HepG2 (cell line): Measurements from ENCODE around the gene SUSD6. TPM values are rescaled to one million over a fixed set of nuclear protein-coding genes. Genes with fewer than 3 reads are reported as not detected.

Experiments used
- AKAP8 ChIP-seq: sonication (generic); formaldehyde crosslinking; IDR thresholded peaks from 2 replicates; pipeline ENCODE4 v1.5.1; 2020; ENCODE audit warnings: mild to moderate bottlenecking, missing genetic modification reagents
- ARID4A ChIP-seq: sonication (generic); formaldehyde crosslinking; IDR thresholded peaks from 2 replicates; pipeline ENCODE4 v1.5.0; 2020; ENCODE audit warnings: mild to moderate bottlenecking, missing genetic modification reagents, borderline replicate concordance
- GABPB1 ChIP-seq: IDR thresholded peaks from 2 replicates; pipeline ENCODE4 v1.6.1; 2016; ENCODE audit warnings: mild to moderate bottlenecking, missing genetic modification reagents, moderate library complexity, missing compliant biosample characterization
- GATAD2A ChIP-seq: IDR thresholded peaks from 2 replicates; pipeline ENCODE4 v1.6.1; 2016
- GPN1 ChIP-seq: sonication (generic); formaldehyde crosslinking; IDR thresholded peaks from 2 replicates; pipeline ENCODE4 v1.5.1; 2020; ENCODE audit warnings: missing genetic modification reagents, borderline replicate concordance
- HDAC1 ChIP-seq: sonication (generic); formaldehyde crosslinking; IDR thresholded peaks from 2 replicates; pipeline ENCODE4 v1.5.1; 2020; ENCODE audit warnings: mild to moderate bottlenecking, missing genetic modification reagents
- MXD3 ChIP-seq: IDR thresholded peaks from 2 replicates; pipeline ENCODE4 v1.6.1; 2016; ENCODE audit warnings: mild to moderate bottlenecking, missing biosample characterization, missing genetic modification reagents
- MZF1 ChIP-seq: sonication (generic); formaldehyde crosslinking; IDR thresholded peaks from 2 replicates; pipeline ENCODE4 v1.8.1; 2023; ENCODE audit warnings: mild to moderate bottlenecking, missing genetic modification reagents, borderline replicate concordance
- TRIM24 ChIP-seq: sonication (generic); formaldehyde crosslinking; IDR thresholded peaks from 2 replicates; pipeline ENCODE4 v1.8.0; 2022; ENCODE audit warnings: mild to moderate bottlenecking, missing genetic modification reagents
- U2AF2 ChIP-seq: fragments of 200-400 bp; formaldehyde crosslinking; IDR thresholded peaks from 2 replicates; pipeline ENCODE4 v1.6.1; 2017; ENCODE audit warnings: low read depth, mild to moderate bottlenecking, low read length
- ZNF253 ChIP-seq: sonication (generic); formaldehyde crosslinking; IDR thresholded peaks from 2 replicates; pipeline ENCODE4 v1.8.0; 2022; ENCODE audit warnings: mild to moderate bottlenecking, missing genetic modification reagents, borderline replicate concordance
- ZNF562 ChIP-seq: sonication (generic); formaldehyde crosslinking; IDR thresholded peaks from 2 replicates; pipeline ENCODE4 v1.8.0; 2022; ENCODE audit warnings: missing genetic modification reagents, borderline replicate concordance
- ZNF589 ChIP-seq: sonication (generic); formaldehyde crosslinking; conservative IDR thresholded peaks from 2 replicates; pipeline ENCODE4 v1.8.0; 2022; ENCODE audit warnings: mild to moderate bottlenecking, moderate library complexity, missing genetic modification reagents
- ZNF605 ChIP-seq: sonication (generic); formaldehyde crosslinking; IDR thresholded peaks from 2 replicates; pipeline ENCODE4 v1.8.0; 2022; ENCODE audit warnings: mild to moderate bottlenecking, missing genetic modification reagents
- ZNF619 ChIP-seq: sonication (generic); formaldehyde crosslinking; IDR thresholded peaks from 2 replicates; pipeline ENCODE4 v1.4.0; 2020; ENCODE audit warnings: mild to moderate bottlenecking, missing genetic modification reagents
- ZNF646 ChIP-seq: sonication (generic); formaldehyde crosslinking; IDR thresholded peaks from 2 replicates; pipeline ENCODE4 v1.9.0; 2021; ENCODE audit warnings: mild to moderate bottlenecking, missing genetic modification reagents
- ZNF660 ChIP-seq: sonication (generic); formaldehyde crosslinking; IDR thresholded peaks from 2 replicates; pipeline ENCODE4 v1.5.1; 2020; ENCODE audit warnings: mild to moderate bottlenecking, low read depth, missing genetic modification reagents, borderline replicate concordance
- ZNF816 ChIP-seq: sonication (generic); formaldehyde crosslinking; IDR thresholded peaks from 2 replicates; pipeline ENCODE4 v1.8.0; 2022; ENCODE audit warnings: missing genetic modification reagents, mild to moderate bottlenecking, borderline replicate concordance
- polyA plus RNA-seq, 8 experiments: library from polyadenylated mRNA; depleted of rRNA in 3 of 8; stranded (reverse) in 7 of 8; unstranded in 1 of 8; fragments of >200 nt; fragmentation: Illumina TruSeq in 4 of 8; extraction: Trizol in 4 of 8; gene quantifications; 2 replicates each; pipeline versions ENCODE4 v1.2.1 to v1.2.3, GENCODE V29; 2011 to 2016; ENCODE audit warnings: low read depth in 4 of 8, missing spikeins in 1 of 8, mixed read lengths in 1 of 8; ENCODE audit not compliant: insufficient read depth in 1 of 8
- total RNA-seq, 5 experiments: library from RNA; depleted of rRNA; stranded (reverse); fragments of >200 nt; fragmentation: Illumina TruSeq; extraction: Trizol; gene quantifications; 2 replicates each; pipeline ENCODE4 v1.2.3, GENCODE V29; 2016; ENCODE audit warnings: low read depth in 1 of 5

Gene SUSD6
- total and polyA plus RNA-seq, 2 of the 13 experiments (the other 11 are each of a cell fraction or from before 2014, with no cell fraction given), result 7.2 to 7.4 TPM

DNA sequence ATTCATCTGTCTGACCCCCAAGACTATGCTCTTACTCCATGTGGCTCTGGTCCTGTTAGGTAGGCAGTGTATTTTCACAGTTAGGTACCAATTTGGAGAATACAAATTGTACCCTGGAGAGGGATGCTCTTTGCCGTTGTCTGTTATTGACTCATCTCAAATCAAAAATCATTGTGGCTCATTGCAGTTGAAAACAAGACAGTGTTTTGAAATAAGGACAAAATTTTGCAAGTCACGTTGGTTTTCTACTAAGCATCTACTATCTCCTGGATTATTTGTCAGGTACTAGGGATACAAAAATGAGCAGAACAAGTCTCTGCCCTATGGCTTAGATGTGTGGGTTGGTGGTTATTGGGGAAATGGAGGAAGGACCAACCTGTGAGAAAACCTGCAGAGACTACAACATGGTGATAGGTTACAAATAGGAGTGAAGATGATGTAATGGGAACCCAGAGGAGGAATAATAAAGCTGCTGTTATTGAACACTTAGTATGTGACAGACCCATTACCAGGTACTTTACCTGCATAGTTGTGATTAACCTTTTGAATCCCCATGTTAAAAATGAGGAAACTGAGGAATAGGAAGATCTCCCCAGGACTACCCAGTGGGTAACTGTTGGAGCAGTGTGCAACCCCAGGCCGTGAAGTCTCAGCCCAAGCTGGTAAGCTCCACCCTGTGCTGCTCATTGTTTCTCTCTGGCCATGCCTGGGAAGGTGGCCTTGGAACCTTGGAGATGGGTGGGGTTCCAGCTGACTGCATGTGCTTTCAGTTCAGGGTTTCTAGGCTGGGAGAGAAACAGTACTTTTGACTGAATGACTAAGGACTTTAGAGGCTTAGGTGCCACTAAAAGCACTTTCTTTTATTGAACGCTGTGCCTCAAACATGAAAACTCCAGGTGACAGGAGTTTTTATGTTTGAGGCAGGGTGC lies 82.7 kb downstream of the SUSD6 start (continued):
- no peak for TF ChIP-seq ZNF589 (CRISPR knock-in tag)
- TF ChIP-seq ZNF605, result no peak
- TF ChIP-seq MXD3 (CRISPR knock-in tag), result 0 out of 2 replicates have a peak, but pooled peaks have one; percentile 31
- no peak for TF ChIP-seq ZNF619 (CRISPR knock-in tag)
- TF ChIP-seq GPN1 (CRISPR knock-in tag), result no peak
- peak; percentile 81 for TF ChIP-seq GATAD2A
- peak; percentile 24; the same call in 1 of the 2 replicates for TF ChIP-seq GABPB1 (CRISPR knock-in tag)
- no peak for TF ChIP-seq TRIM24 (CRISPR knock-in tag)
- no peak for TF ChIP-seq ZNF816 (CRISPR knock-in tag)
- TF ChIP-seq U2AF2, result no peak
- no peak for TF ChIP-seq MZF1 (CRISPR knock-in tag)
- no peak for TF ChIP-seq ZNF562 (CRISPR knock-in tag)
- no peak for TF ChIP-seq ZNF646 (CRISPR knock-in tag)
- no peak for TF ChIP-seq ZNF660 (CRISPR knock-in tag)
- no peak; the same call in 1 of the 2 replicates for TF ChIP-seq HDAC1
- TF ChIP-seq AKAP8 (CRISPR knock-in tag), result no peak
- TF ChIP-seq ARID4A (CRISPR knock-in tag), result peak; percentile 58; the same call in 1 of the 2 replicates
- no peak for TF ChIP-seq ZNF253 (CRISPR knock-in tag)
